GM12891 (cell line): ENCODE data around the gene SPATA1.

ENCODE experiments used
- PAX5 ChIP-seq: IDR thresholded peaks from 2 replicates; pipeline ENCODE4 v1.6.1; 2011; ENCODE audit warnings: low read length, moderate library complexity, mild to moderate bottlenecking; ENCODE audit not compliant: insufficient read depth, severe bottlenecking
- POLR2A ChIP-seq: IDR thresholded peaks from 2 replicates; pipeline ENCODE4 v1.6.1; 2011; ENCODE audit warnings: low read depth, low read length, control low read depth
- POLR2AphosphoS5 ChIP-seq: IDR thresholded peaks from 2 replicates; pipeline ENCODE4 v1.6.1; 2011; ENCODE audit warnings: low read depth, low read length, control low read depth
- POU2F2 ChIP-seq: IDR thresholded peaks from 2 replicates; pipeline ENCODE4 v1.6.1; 2011; ENCODE audit warnings: low read depth, mild to moderate bottlenecking, control low read depth, low read length, moderate library complexity
- SPI1 ChIP-seq: IDR thresholded peaks from 2 replicates; pipeline ENCODE4 v1.6.1; 2011; ENCODE audit warnings: low read depth, low read length, control low read depth
- TAF1 ChIP-seq: IDR thresholded peaks from 2 replicates; pipeline ENCODE4 v1.6.1; 2011; ENCODE audit warnings: low read depth, low read length, control low read depth

- TF ChIP-seq POLR2AphosphoS5 (no peak), POLR2A (no peak), TAF1 (no peak), SPI1 (no peak), PAX5 (no peak), POU2F2 (no peak)
These were observed 30.0 kb upstream of the SPATA1 start for GRCh38 chr1:84476225-84476624.
